ENCODE results near the gene ACOX2.

The ACOX2 gene

GRCh38 chr3:58473275-58473674 lies 63.7 kb downstream of the ACOX2 start:
- TF ChIP-seq GATA3 (IDR thresholded peaks at IDR 0.05; ENCODE audit: low read depth, low read length) (no peak), GATA2 (IDR thresholded peaks at IDR 0.05; ENCODE audit: low read depth, low read length) (no peak)

DNA sequence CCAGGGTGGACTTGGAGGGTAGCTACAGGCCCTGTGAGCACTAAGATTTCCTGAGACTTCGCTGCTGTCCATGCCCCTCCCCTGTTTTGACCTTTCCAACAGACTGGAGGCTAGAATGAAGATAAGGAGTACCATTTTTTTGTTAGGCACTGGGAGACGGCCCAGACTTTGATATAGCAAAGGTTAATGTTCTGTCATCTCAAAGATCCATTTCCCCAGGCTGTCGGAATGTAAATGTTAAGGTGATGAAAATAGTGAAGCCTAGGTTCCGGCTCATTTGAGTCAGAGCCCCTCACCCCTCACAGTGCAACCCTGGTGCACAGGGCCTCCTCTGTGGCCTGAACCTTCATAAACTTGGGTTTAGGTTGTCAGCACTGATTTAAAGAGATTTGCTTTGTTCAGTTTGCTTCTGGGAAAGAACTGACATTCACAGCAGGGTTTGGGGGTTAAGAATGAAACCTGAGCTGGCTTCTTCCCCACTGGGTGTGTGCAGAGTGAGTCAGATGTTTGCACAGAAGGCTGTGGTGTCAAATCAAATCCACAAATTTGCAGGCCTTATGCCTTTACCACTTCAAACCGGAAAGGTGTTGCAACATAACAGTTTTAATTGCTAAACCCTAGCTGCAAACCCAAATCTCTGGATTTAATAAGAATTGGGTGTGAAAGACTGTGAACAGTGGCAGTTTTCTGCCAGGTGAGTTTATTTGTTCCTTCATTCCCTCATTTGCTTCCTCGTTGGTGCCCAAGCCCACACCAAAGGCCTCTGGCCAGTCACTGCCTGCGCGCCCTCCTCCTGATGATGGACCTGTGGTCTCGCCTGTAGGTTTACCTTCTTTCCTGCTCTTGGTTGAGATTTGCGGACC lies 65.7 kb downstream of the ACOX2 start:
- TF ChIP-seq GATA3 (IDR thresholded peaks at IDR 0.05; ENCODE audit: low read depth, low read length) (no peak), GATA2 (IDR thresholded peaks at IDR 0.05; ENCODE audit: low read depth, low read length) (no peak)

- TF ChIP-seq GATA2 (IDR thresholded peaks at IDR 0.05; ENCODE audit: low read depth, low read length) (no peak), GATA3 (IDR thresholded peaks at IDR 0.05; ENCODE audit: low read depth, low read length) (no peak)
Measured at GRCh38 chr3:58470363-58471024, 66.5 kb downstream of the ACOX2 start.

DNA sequence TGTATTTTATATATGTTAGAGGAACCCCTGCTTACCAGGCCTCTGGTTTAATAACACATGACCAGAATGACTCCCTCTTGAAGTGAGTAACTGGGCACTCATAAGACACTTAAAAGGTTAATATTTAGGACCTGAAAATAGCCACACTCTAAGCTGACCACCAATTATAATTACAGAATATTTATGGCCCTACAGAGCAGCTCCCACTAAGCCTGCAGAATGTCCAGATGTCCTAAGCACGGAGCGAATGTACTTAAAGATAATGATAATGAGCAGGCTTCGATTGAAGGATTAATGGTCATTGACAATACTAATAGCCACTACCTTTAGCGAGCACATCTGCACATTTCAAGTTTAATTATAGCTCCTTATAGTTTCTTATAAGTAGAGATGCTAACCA lies 67.9 kb downstream of the ACOX2 start:
- no peak for TF ChIP-seq GATA2 (IDR thresholded peaks at IDR 0.05; ENCODE audit: low read depth, low read length)
- TF ChIP-seq GATA3 (IDR thresholded peaks at IDR 0.05; ENCODE audit: low read depth, low read length) = no peak

DNA sequence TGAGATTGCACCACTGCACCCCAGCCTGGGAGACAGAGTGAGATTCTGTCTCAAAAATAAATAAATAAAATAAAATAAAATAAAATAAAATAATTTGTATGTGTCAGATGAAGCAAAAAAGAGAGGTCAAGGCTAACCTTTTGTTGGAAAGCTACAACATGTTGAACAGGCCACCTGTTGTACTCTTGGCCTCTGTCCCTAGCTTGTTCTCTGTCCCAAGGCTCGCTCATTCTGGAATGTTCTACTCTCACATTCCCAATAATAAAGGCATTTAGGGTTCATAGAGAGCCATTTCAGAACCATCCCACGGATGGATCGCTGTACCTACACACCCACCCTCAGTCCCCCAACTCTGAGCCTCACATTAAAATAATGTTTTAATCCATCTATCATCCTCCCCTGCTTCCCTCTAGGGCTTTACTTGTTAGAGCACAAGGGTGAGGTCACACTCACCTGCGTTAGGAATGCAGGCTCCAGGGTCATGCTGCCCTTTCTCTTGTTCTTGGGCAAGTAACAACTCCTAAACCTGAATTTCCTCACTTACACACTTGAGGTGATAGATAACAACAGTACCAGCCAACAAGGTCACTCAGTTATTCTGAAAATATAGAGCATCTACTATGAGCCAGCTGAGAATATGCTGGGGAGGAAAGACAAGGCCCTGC lies 70.0 kb downstream of the ACOX2 start:
- no peak for TF ChIP-seq GATA2 (IDR thresholded peaks at IDR 0.05; ENCODE audit: low read depth, low read length)
- TF ChIP-seq GATA3 (IDR thresholded peaks at IDR 0.05; ENCODE audit: low read depth, low read length) = no peak

- no peak for TF ChIP-seq GATA2 (IDR thresholded peaks at IDR 0.05; ENCODE audit: low read depth, low read length)
- no peak for TF ChIP-seq GATA3 (IDR thresholded peaks at IDR 0.05; ENCODE audit: low read depth, low read length)
Measured at GRCh38 chr3:58464866-58465265, 72.1 kb downstream of the ACOX2 start.

- TF ChIP-seq GATA3 (IDR thresholded peaks at IDR 0.05; ENCODE audit: low read depth, low read length) (no peak), GATA2 (IDR thresholded peaks at IDR 0.05; ENCODE audit: low read depth, low read length) (no peak)
Measured at GRCh38 chr3:58463942-58464271, 73.1 kb downstream of the ACOX2 start.

DNA sequence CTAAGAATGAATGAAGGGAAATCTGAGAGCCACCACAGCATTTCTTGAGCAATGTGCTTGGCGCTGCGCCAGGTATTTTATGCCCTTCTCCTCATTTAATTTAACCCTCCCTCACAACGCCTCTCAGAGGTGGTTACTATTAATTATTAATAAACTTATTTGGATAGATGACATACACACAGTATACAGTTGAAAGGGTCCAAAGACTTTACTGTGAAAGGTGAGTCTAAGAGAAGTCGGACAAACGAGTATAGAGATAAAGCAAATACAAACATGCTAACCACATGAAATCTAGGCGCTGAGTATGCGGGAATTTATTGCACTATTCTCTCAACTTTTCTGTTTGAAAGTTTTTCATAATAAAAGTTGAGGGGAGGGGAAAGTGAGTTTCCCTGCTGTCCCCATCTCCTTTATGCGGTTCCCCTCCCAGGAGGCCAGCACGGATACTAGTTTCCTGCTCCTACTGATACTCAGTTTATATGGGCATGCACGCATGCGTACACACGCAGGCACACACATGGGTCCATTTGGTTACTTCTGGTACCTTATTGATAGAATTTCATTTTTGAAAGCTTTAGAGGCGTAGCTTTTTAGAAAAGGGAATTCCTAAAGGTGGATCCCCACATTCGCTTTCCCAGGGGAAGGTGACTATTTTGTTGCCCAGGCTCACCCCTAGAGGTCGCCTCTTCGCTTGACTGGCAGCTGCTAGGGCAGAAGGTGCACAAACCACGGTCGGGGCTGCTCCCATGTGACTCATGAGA lies 73.6 kb downstream of the ACOX2 start:
- TF ChIP-seq GATA3 (IDR thresholded peaks at IDR 0.05; ENCODE audit: low read depth, low read length) = no peak
- no peak for TF ChIP-seq GATA2 (IDR thresholded peaks at IDR 0.05; ENCODE audit: low read depth, low read length)

GRCh38 chr3:58462829-58463180 lies 74.2 kb downstream of the ACOX2 start:
- TF ChIP-seq GATA3 (IDR thresholded peaks at IDR 0.05; ENCODE audit: low read depth, low read length) = no peak
- TF ChIP-seq GATA2 (IDR thresholded peaks at IDR 0.05; ENCODE audit: low read depth, low read length) = no peak

DNA sequence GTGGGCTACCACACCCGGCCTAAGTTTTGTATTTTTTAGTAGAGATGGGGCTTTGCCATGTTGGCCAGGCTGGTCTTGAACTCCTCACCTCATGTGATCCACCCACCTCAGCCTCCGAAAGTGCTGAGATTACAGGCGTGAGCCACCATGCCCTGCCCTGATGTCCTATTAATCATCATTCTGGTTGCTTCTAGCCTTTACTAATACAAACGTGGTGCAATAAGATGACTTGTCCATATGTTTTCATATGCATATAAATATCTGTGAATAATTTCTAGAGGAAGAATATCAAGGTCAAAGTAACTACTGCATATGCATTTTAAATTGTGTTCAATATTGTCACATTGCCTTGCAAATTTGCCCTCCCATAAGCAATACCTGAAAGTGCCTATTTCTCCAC lies 77.8 kb downstream of the ACOX2 start:
- TF ChIP-seq GATA3 (IDR thresholded peaks at IDR 0.05; ENCODE audit: low read depth, low read length) (no peak), GATA2 (IDR thresholded peaks at IDR 0.05; ENCODE audit: low read depth, low read length) (no peak)

Measured in SH-SY5Y (cell line).